Right atrium auricular region (tissue), 2 donors: ENCODE results near the gene RFT1. TPM values are rescaled to one million over a fixed set of nuclear protein-coding genes. Genes with fewer than 3 reads are reported as not detected.

Experiments used
- DNase-seq: peaks from one replicate; pipeline ENCODE4 v3.0.0-alpha.2; 2019; ENCODE audit warnings: low spot score
- H3K27ac ChIP-seq, 2 donors: fragments of 200-600 bp; sonication (generic); 1 replicate in 1 of 2; 2 replicates in 1 of 2; pipeline ENCODE4 v1.5.1; 2016 to 2019
- H3K27me3 ChIP-seq, 2 donors: fragments of 200-600 bp; sonication (generic); one replicate each; pipeline versions ENCODE4 v1.5.1 to v1.6.0; 2017 to 2019
- H3K36me3 ChIP-seq: fragments of 200-600 bp; sonication (generic); one replicate; pipeline ENCODE4 v1.5.1; 2016
- H3K4me1 ChIP-seq, 2 donors: fragments of 200-600 bp; sonication (generic); one replicate each; pipeline versions ENCODE4 v1.5.1 to v1.6.0; 2017 to 2019
- H3K4me3 ChIP-seq, 2 donors: fragments of 200-600 bp; sonication (generic); 1 replicate in 1 of 2; 2 replicates in 1 of 2; pipeline ENCODE4 v1.5.1; 2017 to 2019; ENCODE audit warnings: mild to moderate bottlenecking in 1 of 2, moderate library complexity in 1 of 2
- H3K9me3 ChIP-seq, 2 donors: fragments of 200-600 bp; sonication (generic); one replicate each; pipeline ENCODE4 v1.5.1; 2019
- total RNA-seq, 2 donors: library from RNA; depleted of rRNA; stranded (reverse); fragments of >200 nt; gene quantifications; one replicate each; pipeline ENCODE4 v1.1.0, GENCODE V29; 2016
- TF ChIP-seq, protein P1 (sequence below), 2 donors: fragments of 200-600 bp; sonication (generic); IDR thresholded peaks; one replicate each; pipeline ENCODE4 v1.5.1; 2019; ENCODE audit warnings: antibody characterized with exemption in 2 of 2

Gene RFT1
- total RNA-seq, 2 donors from 2014 or later: 6.2 to 6.8 TPM

DNA sequence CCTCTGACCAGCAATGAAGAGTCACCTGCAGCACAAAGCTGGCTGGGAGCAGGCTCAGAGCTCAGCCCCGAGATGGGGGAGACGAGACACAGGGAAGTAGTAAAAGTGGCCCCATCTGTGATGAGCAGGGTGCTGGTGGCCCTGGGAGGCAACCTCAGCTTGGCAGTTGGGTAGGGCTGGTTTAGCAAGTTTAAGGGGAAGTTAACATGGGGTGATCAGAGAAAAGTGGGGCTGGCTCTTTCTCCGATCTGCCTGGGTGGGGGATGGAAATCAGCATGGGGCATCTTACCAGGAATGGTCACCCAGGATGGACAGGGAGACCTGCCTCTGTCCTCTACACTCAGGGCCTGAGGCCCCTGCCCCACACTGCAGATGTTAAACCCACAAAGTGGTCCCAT lies 54.5 kb downstream of the RFT1 start:
- TF ChIP-seq, protein P1, sequence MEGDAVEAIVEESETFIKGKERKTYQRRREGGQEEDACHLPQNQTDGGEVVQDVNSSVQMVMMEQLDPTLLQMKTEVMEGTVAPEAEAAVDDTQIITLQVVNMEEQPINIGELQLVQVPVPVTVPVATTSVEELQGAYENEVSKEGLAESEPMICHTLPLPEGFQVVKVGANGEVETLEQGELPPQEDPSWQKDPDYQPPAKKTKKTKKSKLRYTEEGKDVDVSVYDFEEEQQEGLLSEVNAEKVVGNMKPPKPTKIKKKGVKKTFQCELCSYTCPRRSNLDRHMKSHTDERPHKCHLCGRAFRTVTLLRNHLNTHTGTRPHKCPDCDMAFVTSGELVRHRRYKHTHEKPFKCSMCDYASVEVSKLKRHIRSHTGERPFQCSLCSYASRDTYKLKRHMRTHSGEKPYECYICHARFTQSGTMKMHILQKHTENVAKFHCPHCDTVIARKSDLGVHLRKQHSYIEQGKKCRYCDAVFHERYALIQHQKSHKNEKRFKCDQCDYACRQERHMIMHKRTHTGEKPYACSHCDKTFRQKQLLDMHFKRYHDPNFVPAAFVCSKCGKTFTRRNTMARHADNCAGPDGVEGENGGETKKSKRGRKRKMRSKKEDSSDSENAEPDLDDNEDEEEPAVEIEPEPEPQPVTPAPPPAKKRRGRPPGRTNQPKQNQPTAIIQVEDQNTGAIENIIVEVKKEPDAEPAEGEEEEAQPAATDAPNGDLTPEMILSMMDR (IDR thresholded peaks at IDR 0.05): no peak
- H3K27me3 ChIP-seq: no peaks in the 10 kb centered on the region
- no peak overlapping the region for H3K4me3 ChIP-seq
- H3K9me3 ChIP-seq: no peaks in the 10 kb centered on the region
- no peak overlapping the region for H3K27ac ChIP-seq
- peaks cover 0 to 16% of the 10 kb centered on the region in 2 donors for H3K4me1 ChIP-seq
- no peak for DNase-seq
- no peaks in the 10 kb centered on the region for H3K36me3 ChIP-seq

GRCh38 chr3:53074761-53075742 lies 55.2 kb downstream of the RFT1 start:
- H3K4me3 ChIP-seq: no peak overlapping the region
- no peak overlapping the region for H3K27ac ChIP-seq
- TF ChIP-seq, protein P1 (IDR thresholded peaks at IDR 0.05): no peak
- no peak for DNase-seq
- H3K4me1 ChIP-seq: peaks cover 0 to 16% of the 10 kb centered on the region in 2 donors
- H3K36me3 ChIP-seq: no peaks in the 10 kb centered on the region
- no peaks in the 10 kb centered on the region for H3K27me3 ChIP-seq
- H3K9me3 ChIP-seq: no peaks in the 10 kb centered on the region

GRCh38 chr3:53074366-53074696 lies 55.9 kb downstream of the RFT1 start:
- Histone ChIP-seq H3K4me3 (no peak overlapping the region), H3K27ac (no peak overlapping the region), H3K27me3 (no peaks in the 10 kb centered on the region), H3K9me3 (no peaks in the 10 kb centered on the region), H3K36me3 (no peaks in the 10 kb centered on the region), H3K4me1 (peaks cover 0 to 16% of the 10 kb centered on the region in 2 donors)
- DNase-seq: no peak
- TF ChIP-seq, protein P1 (IDR thresholded peaks at IDR 0.05): no peak

DNA sequence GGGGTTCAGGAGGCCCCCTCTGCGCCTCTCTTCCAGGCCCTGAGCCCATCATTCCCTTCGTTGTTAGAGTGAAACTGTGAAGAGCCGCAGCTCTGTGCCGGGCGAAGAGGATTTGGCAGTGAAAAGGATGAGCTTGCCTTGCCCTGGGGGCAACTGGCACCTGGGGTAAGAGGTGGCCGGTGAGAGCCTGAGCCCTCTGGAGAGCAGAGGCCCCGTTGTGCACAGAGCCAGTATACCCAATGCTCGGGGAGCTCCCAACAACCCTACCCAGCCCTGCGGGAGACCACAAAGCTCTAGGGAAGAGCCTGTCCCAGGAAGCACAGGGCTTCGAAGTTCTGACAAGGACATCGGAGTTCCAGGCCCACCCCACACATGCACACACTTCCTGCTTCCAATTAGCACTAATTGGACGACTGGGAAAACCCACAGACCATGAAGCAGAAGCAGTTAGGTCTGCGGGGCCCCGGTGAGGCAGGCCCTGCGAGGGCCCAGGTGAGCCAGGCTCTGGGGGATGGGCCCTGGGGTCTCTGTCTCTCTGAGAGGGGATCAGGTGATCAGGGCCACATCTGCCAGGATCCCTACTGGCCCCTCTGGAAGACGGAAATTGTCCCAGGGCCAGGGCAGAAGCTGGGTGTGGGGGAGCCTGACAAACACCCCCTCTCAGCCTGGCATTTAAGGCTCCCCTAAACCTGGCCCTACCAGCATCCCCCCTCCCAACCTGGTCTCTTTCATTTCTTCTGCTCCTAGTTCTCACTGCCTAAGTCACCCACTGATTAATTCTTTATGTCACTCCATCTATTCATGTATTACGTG lies 56.5 kb downstream of the RFT1 start:
- no peaks in the 10 kb centered on the region for H3K9me3 ChIP-seq
- no peak for DNase-seq
- no peaks in the 10 kb centered on the region for H3K36me3 ChIP-seq
- H3K27me3 ChIP-seq: no peaks in the 10 kb centered on the region
- peak overlapping the region in 1 of 2 donors; percentile 51 for H3K27ac ChIP-seq
- TF ChIP-seq, protein P1 (IDR thresholded peaks at IDR 0.05): no peak
- H3K4me1 ChIP-seq: peaks cover 0 to 16% of the 10 kb centered on the region in 2 donors
- peak overlapping the region; percentile 42 to 62 for H3K4me3 ChIP-seq

DNA sequence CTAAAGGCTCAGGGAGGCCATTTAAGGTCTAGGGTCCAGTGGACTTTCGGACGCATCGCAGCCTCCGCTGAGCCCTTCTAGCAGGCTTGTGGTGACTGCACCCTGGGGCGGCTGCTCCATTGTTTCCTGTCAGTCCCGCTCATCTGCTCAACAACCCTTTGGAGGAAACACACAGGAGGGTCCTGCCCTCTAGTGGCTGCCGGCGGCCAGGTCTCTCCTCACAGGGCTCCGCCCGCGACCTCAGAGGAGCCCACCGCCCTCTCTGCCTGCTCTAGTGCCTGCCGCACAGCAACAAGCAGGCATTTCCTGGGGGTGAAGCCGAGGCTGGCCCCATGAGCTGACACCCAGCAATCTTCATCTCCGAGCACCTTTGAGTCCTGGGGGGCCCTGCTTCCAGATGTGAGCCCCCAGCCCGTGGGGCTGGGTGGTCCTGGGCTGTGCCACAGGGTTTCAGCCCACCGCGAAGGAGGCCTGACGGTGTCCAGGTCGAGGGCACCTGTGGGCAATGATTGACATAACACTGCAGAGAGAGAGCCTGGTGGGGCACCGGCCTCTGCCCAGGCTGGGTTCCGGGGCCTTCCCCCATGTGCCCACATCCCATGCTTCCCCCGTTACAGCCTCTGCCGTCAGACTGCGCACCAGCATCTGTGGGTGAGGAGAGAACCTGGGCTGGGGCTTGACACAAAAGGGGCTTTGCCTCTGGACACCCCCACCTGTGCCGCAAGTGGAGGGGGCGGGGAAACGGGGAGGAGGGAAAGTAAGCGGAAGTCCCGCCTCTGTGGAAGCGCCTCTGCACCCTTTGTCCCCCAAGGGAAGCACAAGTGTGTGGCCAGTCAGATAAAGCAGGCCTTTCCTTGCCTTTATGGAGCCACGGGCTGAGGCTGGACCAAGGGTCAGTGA lies 57.3 kb downstream of the RFT1 start:
- Histone ChIP-seq H3K27ac (peak overlapping the region; percentile 39 to 51), H3K9me3 (no peaks in the 10 kb centered on the region), H3K27me3 (no peaks in the 10 kb centered on the region), H3K4me1 (peaks cover 0 to 16% of the 10 kb centered on the region in 2 donors), H3K36me3 (no peaks in the 10 kb centered on the region), H3K4me3 (peak overlapping the region; percentile 42 to 62)
- DNase-seq: peak; percentile 88
- TF ChIP-seq, protein P1 (IDR thresholded peaks at IDR 0.05): peak; percentile 91 to 96
